Muscle of arm (tissue), 14 donors: ENCODE measurements around the gene MAN2C1. TPM values are rescaled to one million over a fixed set of nuclear protein-coding genes. Genes with fewer than 3 reads are reported as not detected.
"Not testable (repeated sequence)": the region's sequence is repeated elsewhere in the genome, so short reads cannot be mapped to it uniquely, and the experiment has no call there.

Experiments used
- DNase-seq: peaks from one replicate; pipeline ENCODE4 v3.0.0-alpha.2; 2013
- long read RNA-seq, 11 donors: transcript quantifications; one replicate each; lab custom pipeline, GENCODE V29; 2026
- polyA plus RNA-seq, 12 donors: library from polyadenylated mRNA; unstranded; fragments of 120-200 nt; gene quantifications; one replicate each; pipeline ENCODE4 v1.2.1, GENCODE V29; 2013; ENCODE audit not compliant: insufficient read length in 12 of 12

MAN2C1 gene
- 100 to 1,000 TPM in 5 of 12 donors, 10 to 100 TPM in 6, not detected in 1; 60.3 to 175 (median 94.7) TPM for polyA plus RNA-seq
- long read RNA-seq, donor 1, transcript MAN2C1-245 (1 exons, 444 nt) = major isoform, 20 of 27 reads
- long read RNA-seq, donor 1, partial matches to known transcripts = 0 of 27 reads
- long read RNA-seq, donor 1, other reads (novel, unspliced or antisense) = 0 of 27 reads
- long read RNA-seq, donor 2, partial matches to known transcripts = 0 of 8 reads
- long read RNA-seq, donor 2, other reads (novel, unspliced or antisense) = 0 of 8 reads
- long read RNA-seq, donor 3, partial matches to known transcripts = 0 of 2 reads
- long read RNA-seq, donor 3, other reads (novel, unspliced or antisense) = 0 of 2 reads
- long read RNA-seq, donor 4, partial matches to known transcripts = 0 of 1 reads
- long read RNA-seq, donor 4, other reads (novel, unspliced or antisense) = 0 of 1 reads
- long read RNA-seq, donor 5, transcript MAN2C1-245 (1 exons, 444 nt) = major isoform, 8 of 11 reads
- long read RNA-seq, donor 5, partial matches to known transcripts = 0 of 11 reads
- long read RNA-seq, donor 5, other reads (novel, unspliced or antisense) = 0 of 11 reads
- long read RNA-seq, donor 6, partial matches to known transcripts = 0 of 2 reads
- long read RNA-seq, donor 6, other reads (novel, unspliced or antisense) = 0 of 2 reads
- long read RNA-seq, donor 7, partial matches to known transcripts = 0 of 1 reads
- long read RNA-seq, donor 7, other reads (novel, unspliced or antisense) = 0 of 1 reads
- long read RNA-seq, donor 8, partial matches to known transcripts = 0 of 2 reads
- long read RNA-seq, donor 8, other reads (novel, unspliced or antisense) = 0 of 2 reads
- long read RNA-seq, donor 9, partial matches to known transcripts = 0 of 5 reads
- long read RNA-seq, donor 9, other reads (novel, unspliced or antisense) = 0 of 5 reads
- long read RNA-seq, donor 10, partial matches to known transcripts = 0 of 7 reads
- long read RNA-seq, donor 10, other reads (novel, unspliced or antisense) = 0 of 7 reads
- long read RNA-seq, donor 11, partial matches to known transcripts = 0 of 5 reads
- long read RNA-seq, donor 11, other reads (novel, unspliced or antisense) = 0 of 5 reads

GRCh38 chr15:75367913-75368688, at the start of gene MAN2C1:
TSS of gene MAN2C1 (minus strand) at chr15:75368607. CDS start at chr15:75368583, 24 bp downstream.
- peak; percentile 93 for DNase-seq

DNA sequence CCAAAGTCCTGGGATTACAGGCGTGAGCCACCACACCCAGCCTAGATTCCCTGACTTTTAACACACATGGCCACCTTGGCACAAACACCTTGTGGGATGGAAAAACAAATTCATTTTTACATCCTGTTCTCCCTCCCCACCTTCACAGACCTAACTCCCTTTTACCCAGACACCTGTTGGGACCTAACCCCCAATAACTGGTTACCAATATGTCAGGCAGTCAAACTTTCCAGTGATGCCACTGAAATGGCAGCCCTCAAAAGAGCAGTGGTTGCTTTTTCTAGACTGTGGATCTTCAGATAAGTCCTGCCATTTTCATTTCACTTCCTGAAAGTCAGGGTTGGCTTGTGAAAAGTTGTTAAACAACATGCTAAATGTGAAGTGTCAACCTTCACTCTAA, 48.2 kb upstream of the MAN2C1 start:
- no peak for DNase-seq

DNA sequence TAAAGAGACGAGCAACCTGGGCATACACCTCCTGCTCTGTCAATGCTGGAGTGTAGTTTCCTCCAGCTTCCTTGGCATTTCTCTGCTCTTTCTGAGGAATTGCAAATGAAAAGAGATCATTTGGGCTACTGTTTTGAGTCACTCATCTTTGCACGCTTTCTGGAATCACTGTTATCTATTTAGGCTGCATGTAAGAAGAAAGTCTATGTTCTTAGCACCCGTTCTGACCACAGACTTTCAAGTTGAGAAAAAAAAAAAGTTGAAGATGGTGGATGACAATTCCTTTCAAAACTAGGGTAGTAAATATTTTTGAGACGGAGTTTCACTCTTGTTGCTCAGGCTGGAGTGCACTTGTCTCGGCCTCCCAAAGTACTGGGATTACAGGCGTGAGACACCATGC, 41.8 kb upstream of the MAN2C1 start:
- DNase-seq = no peak

DNA sequence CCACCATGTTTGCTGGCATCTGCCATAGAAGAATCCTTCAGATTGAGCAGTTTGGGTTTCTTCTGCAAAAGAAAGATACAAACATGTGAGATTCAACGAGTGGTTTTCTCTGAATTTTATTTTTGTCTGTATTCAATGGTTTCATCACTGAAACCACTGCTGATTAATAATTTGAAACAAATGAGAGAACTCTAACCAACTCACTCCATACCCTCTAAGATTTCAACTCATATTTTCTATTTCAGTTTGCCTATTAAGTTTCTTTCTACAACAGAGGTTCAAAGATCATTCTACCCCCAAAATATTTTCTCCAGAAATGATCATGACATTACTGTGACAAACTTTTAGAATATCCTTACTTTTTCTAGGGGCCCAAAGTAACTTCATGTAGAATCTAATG, 38.7 kb upstream of the MAN2C1 start:
- DNase-seq = no peak

GRCh38 chr15:75403892-75404291, 35.5 kb upstream of the MAN2C1 start:
- no peak for DNase-seq

DNA sequence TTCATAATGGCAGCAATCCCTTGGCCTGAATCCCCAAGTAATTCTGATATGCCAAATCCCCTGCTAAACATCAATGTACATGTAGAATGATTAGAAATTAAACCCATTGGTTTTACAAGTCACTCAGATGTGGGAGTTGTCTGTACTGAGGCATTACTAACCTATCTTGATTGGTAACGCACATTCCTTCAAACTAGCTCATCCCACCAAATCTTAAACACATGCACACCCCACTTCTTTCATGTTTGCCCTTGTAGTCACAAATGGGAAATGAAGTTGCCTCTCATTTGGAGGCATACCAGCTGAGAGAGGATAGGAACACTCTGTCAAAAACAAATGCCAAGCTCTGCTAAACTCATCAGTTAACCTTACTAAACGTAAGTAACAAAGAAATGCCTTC, 29.1 kb upstream of the MAN2C1 start:
- no peak for DNase-seq

GRCh38 chr15:75389791-75390382, 21.5 kb upstream of the MAN2C1 start:
- DNase-seq = no peak

- not testable (repeated sequence) for DNase-seq
Measured at GRCh38 chr15:75383986-75384385, 15.6 kb upstream of the MAN2C1 start.

DNA sequence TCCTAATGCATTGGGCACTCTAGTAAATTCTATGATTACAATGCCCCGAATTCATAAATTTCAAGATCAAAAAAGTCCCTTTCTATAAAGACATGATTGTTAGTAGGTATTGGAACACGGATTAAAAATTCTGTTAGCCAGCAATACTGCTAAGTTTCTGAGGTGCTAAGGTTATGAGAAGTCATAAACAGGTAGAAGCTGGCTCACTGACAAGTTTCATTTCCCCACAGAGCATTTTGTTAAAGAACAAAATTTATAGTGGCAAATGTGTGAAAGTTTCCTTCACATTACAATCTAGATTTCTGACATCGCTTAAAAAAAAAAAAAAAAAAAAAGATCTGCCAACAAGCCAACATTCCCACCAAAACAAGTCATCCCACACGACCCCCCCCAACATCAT, 12.4 kb upstream of the MAN2C1 start:
- DNase-seq = no peak

DNA sequence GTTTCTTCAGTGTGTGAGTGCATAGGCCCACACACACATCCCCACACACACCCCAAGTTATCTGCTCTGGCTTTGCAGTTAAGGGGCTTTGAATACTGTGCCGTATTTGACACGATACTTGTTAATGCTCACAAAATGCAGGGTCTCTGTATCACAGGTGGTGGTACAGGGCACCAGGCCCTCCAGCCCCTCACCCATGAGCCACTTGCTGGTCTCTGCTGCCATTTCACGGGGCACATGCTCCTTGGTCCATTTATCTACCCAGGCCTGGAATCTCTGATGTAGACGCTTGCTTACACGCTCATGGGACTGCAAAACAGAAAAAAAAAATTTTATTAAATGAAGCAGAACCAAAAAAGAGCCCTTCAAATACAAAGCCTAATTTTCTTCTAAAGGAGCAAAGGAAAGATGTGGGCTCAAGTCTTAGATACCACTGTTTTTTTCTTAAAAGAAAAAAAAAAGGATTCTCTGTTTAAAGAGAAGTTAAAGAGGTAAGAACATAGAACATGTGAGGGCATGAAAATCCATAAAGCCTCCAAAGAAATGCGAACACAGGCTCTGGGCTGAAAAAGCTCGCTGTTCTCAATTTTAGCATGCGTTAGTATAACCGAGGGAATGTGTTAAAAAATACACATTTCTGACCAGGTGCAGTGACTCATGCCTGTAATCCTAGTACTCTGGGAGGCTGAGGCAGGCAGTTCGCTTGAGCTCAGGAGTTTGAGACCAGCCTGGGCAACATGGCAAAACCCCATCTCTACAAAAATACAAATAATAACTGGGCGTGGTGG, 3.7 kb upstream of the MAN2C1 start:
- no peak for DNase-seq

- DNase-seq = no peak
Measured at GRCh38 chr15:75371486-75371885, 3.1 kb upstream of the MAN2C1 start.

DNA sequence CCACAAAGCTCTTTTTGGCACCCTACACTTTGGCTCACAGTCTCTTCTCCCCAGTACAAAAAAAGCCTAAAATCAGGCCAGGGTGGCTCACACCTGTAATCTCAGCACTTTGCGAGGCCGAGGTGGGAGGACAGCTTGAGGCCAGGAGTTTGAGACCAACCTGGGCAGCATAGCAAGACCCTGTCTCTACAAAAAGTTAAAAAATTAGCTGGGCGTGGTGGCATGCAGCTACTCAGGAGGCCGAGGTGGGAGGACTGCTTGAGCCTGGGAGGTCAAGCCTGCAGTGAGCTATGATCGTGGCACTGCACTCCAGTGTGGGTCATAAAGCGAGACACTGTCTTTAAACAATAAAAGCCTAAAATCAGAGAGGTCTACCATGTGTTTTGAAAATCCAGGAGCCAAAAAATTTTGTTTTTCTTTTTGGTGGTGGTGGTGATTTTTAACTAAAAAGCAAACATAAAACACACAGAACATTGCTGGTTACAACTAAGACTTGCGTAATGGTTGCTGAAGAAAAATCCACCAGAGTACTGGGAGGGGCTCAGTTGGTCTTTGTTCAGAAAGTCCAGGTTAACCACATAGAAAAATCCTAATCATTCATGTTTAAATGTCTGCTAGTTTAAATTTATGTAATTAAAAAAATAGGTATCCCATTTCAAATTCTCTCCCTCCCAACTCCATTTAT, 1.6 kb upstream of the MAN2C1 start:
- no peak for DNase-seq

GRCh38 chr15:75368689-75369239, 357 bp upstream of the MAN2C1 start:
- DNase-seq = no peak

GRCh38 chr15:75367406-75367912, 948 bp downstream of the MAN2C1 start:
- no peak for DNase-seq

DNA sequence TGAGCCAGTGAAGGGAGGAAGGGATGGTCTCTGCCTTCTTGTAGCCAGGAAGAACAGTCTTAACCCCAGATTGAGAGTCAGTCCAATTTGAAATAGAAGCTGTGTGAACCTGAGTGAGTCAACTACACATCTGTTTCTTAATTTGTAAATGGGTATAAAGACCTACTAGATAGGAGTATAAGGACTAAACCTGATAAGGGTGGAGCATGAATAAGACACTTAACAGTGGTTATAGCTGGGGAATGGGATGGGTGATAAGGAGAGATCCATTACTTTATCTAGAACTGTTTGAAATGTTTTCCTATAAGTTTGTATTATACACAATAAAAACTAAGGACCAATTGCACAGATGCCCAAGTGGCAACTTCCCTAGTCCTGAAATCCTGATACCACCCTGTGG, 1.4 kb downstream of the MAN2C1 start:
- no peak for DNase-seq

DNA sequence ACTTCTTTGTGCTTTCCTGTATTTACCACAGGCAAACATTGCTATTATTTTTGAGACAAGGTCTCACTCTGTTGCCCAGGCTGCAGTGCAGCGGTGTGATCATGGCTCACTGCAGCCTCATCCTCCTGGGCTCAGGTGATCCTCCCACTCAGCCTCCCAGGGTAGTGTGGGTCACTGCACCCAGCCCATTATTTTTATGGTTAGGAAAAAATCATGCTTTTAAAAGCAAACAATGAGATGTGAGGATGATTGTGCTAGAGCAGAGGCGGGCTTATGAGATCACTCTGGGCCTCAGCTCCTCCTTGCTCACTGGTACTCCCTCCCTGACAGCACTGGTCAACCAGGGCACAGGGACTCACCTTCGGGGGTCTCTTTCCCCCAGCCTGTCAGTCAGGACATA, 2.2 kb downstream of the MAN2C1 start:
- DNase-seq = no peak

GRCh38 chr15:75364881-75365280, 3.5 kb downstream of the MAN2C1 start:
- DNase-seq = no peak

- DNase-seq = no peak
Measured at GRCh38 chr15:75363786-75364185, 4.6 kb downstream of the MAN2C1 start.

GRCh38 chr15:75362642-75363249, 5.7 kb downstream of the MAN2C1 start:
- no peak for DNase-seq
